ENCODE measurements around the gene LSP1. TPM values are rescaled to one million over a fixed set of nuclear protein-coding genes. Genes with fewer than 3 reads are reported as not detected.
A peak's percentile ranks its signal among the peaks of the same experiment; 100 is the strongest.

LSP1 gene
- total RNA-seq, 2 experiments from 2014 or later = 228 to 232 TPM

DNA sequence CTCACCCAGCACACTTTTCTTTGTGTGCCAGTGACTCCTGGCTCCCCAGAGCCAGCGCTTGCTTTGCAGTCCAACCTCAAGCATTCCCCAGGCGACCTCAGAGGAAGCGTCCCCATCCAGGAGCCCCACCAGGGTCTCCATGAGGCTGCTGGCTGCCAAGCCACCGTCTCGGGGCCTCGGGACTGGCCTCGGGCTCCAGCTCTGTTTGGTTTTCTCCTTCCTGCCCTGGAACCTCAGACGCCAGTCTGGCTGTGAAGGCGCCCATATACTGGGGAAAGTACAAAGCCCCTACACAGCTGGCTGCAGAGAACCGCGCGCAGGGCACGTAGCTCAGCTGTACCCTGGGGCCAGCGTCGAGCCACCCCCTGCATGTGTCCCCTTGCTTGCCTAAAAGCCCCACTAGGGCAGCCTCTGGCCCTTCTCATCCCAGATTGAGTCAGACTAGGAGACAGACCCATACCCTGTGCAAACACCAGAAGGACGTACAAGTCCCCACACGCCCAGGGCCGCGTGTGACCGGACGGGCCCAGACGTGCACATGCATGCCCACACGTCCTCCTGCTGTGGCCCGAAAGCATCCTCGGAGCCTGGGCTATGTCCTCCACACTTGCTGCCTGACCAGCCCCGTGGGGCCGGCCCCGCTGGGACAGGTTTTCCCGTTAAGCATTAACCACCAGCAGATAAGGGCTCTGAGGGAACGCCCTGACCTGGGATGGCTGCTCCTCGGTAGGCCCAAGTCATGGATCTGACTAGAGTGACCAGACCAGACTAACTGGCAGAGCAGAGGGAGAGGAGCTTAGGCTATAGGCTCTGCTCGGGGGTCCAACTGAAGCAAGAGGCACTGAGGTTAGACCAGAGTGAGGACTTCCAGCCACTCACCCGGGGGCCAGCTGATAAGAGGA lies 22.3 kb upstream of the LSP1 start:
- intact Hi-C loops (cut with DNase I, micrococcal nuclease) = loop anchor here in 1 of 2 experiments (5.0 kb wide), 1 partner anchor 63 kb away; no protein-coding TSS in a partner anchor
- Histone ChIP-seq H3K36me3 (ENCODE audit: insufficient read depth, low read length) (no peaks in the 10 kb centered on the region), H3K27ac (ENCODE audit: low read depth in 1 of 2, low read length in 2 of 2) (no peak overlapping the region), H3K9me3 (ENCODE audit: control insufficient read depth in 1 of 2, insufficient read depth in 1 of 2, low read length in 2 of 2) (peaks cover 0 to 7% of the 10 kb centered on the region in 2 experiments), H3K27me3 (ENCODE audit: control insufficient read depth in 1 of 2, insufficient read depth in 2 of 2, low read length in 2 of 2) (peaks cover 8 to 16% of the 10 kb centered on the region in 2 experiments), H3K4me1 (ENCODE audit: insufficient read depth, low read length) (peaks cover 9% of the 10 kb centered on the region), H3K4me3 (ENCODE audit: low read length) (no peak overlapping the region)
- Mint-ChIP-seq H3K27ac (no peak overlapping the region), H3K27me3 (peaks cover 5% of the 10 kb centered on the region), H3K36me3 (ENCODE audit: low read depth) (no peaks in the 10 kb centered on the region), H3K9me3 (no peaks in the 10 kb centered on the region), H3K4me1 (ENCODE audit: low read depth) (no peaks in the 10 kb centered on the region), H3K4me3 (no peak overlapping the region)
- DNase-seq (peak in 1 of 14 experiments; percentile 18), ATAC-seq (ENCODE audit: poor library complexity) (no peak)
- ChIA-PET CTCF (interaction anchor here (7.0 kb wide), 1 partner anchor 138 kb away, joined by 116 read pairs; no protein-coding TSS in a partner anchor), POLR2A (no interaction called here)
- TF ChIP-seq, protein P1, sequence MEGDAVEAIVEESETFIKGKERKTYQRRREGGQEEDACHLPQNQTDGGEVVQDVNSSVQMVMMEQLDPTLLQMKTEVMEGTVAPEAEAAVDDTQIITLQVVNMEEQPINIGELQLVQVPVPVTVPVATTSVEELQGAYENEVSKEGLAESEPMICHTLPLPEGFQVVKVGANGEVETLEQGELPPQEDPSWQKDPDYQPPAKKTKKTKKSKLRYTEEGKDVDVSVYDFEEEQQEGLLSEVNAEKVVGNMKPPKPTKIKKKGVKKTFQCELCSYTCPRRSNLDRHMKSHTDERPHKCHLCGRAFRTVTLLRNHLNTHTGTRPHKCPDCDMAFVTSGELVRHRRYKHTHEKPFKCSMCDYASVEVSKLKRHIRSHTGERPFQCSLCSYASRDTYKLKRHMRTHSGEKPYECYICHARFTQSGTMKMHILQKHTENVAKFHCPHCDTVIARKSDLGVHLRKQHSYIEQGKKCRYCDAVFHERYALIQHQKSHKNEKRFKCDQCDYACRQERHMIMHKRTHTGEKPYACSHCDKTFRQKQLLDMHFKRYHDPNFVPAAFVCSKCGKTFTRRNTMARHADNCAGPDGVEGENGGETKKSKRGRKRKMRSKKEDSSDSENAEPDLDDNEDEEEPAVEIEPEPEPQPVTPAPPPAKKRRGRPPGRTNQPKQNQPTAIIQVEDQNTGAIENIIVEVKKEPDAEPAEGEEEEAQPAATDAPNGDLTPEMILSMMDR (IDR thresholded peaks at IDR 0.05) = no peak

DNA sequence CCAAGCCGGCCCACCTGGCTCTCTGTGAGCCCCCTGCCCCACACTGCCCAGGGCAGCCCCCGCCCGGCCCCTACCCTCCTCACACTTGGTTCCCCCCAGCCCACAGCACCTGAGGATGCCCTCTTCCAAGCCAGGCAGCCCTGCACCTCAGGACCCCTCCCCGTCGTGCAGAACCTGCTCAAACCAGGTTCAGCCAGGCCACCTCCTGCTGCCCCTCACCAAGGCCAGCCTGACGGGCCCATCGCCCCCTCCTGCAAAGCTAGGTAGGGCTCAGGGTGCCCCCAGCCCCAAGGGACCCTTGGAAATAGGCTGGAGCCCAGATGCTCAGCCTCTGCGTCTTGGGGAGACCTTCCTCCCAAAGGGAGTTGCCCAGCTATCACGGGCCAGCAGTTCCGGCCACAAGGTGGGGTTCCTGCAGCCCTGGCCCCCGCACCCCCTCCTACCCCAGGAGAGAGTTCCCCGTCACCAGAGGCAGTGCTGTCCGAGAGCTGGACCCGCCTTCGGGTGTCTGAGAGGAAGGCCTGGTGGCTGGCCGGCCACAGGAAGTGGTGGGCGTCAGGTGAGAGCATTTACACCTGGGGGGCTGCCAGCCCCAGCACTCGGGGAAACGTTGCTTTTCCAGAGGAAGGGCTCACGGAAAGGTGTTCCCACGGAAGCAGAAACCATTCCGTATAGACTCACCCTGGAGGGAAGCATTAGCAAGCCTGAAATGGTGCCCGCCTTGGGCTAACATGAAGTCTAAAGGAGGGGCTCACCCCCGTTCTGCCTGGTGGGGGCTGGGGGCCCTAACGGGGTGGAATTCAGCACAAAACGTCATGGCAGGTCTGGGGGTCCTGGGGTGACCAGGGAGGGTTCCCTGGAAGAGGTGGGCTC lies 21.3 kb upstream of the LSP1 start:
- peaks cover 5% of the 10 kb centered on the region for H3K27me3 Mint-ChIP-seq
- H3K4me3 Mint-ChIP-seq = no peak overlapping the region
- Histone ChIP-seq H3K4me3 (ENCODE audit: low read length) (no peak overlapping the region), H3K27me3 (ENCODE audit: control insufficient read depth in 1 of 2, insufficient read depth in 2 of 2, low read length in 2 of 2) (peaks cover 8 to 16% of the 10 kb centered on the region in 2 experiments), H3K9me3 (ENCODE audit: control insufficient read depth in 1 of 2, insufficient read depth in 1 of 2, low read length in 2 of 2) (peaks cover 0 to 3% of the 10 kb centered on the region in 2 experiments), H3K4me1 (ENCODE audit: insufficient read depth, low read length) (peaks cover 9% of the 10 kb centered on the region), H3K36me3 (ENCODE audit: insufficient read depth, low read length) (no peaks in the 10 kb centered on the region), H3K27ac (ENCODE audit: low read depth in 1 of 2, low read length in 2 of 2) (no peak overlapping the region)
- ChIA-PET CTCF (interaction anchor here (2.2 to 7.0 kb wide), 2 partner anchors 130 to 139 kb away, joined by 8 to 116 read pairs; no protein-coding TSS in a partner anchor), POLR2A (no interaction called here)
- H3K36me3 Mint-ChIP-seq (ENCODE audit: low read depth) = no peaks in the 10 kb centered on the region
- intact Hi-C loops (cut with DNase I, micrococcal nuclease) = loop anchor here (1.0 to 5.0 kb wide), 5 partner anchors 64 to 179 kb away; no protein-coding TSS in a partner anchor
- H3K9me3 Mint-ChIP-seq = no peaks in the 10 kb centered on the region
- peak in 1 of 14 experiments; percentile 15 for DNase-seq
- no peak overlapping the region for H3K27ac Mint-ChIP-seq
- no peaks in the 10 kb centered on the region for H3K4me1 Mint-ChIP-seq (ENCODE audit: low read depth)
- ATAC-seq (ENCODE audit: poor library complexity) = no peak
- TF ChIP-seq, protein P1 (IDR thresholded peaks at IDR 0.05) = no peak
